Fibroblast of lung (primary cell): Measurements from ENCODE around the gene POU2F2. TPM values are rescaled to one million over a fixed set of nuclear protein-coding genes. Genes with fewer than 3 reads are reported as not detected.

Source experiments
- DNase-seq, 2 donors: peaks; one replicate each; pipeline versions ENCODE4 v3.0.0 to v3.0.0-alpha.2; 2010; ENCODE audit warnings: low read depth in 2 of 2
- H2AFZ ChIP-seq: 2 replicates; pipeline ENCODE4 v1.5.1; 2012; ENCODE audit warnings: low read length, control low read depth, inconsistent platforms
- H3K27ac ChIP-seq: 2 replicates; pipeline ENCODE4 v1.5.1; 2011; ENCODE audit warnings: low read length, control low read depth; ENCODE audit not compliant: insufficient read depth
- H3K27me3 ChIP-seq: 2 replicates; pipeline ENCODE4 v1.5.1; 2011; ENCODE audit warnings: mild to moderate bottlenecking, low read length; ENCODE audit not compliant: control insufficient read depth, insufficient read depth
- H3K36me3 ChIP-seq: 2 replicates; pipeline ENCODE4 v1.5.1; 2011; ENCODE audit warnings: low read length; ENCODE audit not compliant: control insufficient read depth, insufficient read depth
- H3K4me1 ChIP-seq: 2 replicates; pipeline ENCODE4 v1.5.1; 2011; ENCODE audit warnings: low read length; ENCODE audit not compliant: control insufficient read depth, insufficient read depth; ENCODE audit errors: extremely low read depth
- H3K4me2 ChIP-seq: 2 replicates; pipeline ENCODE4 v1.5.1; 2011; ENCODE audit warnings: low read length, control low read depth; ENCODE audit not compliant: insufficient read depth; ENCODE audit errors: extremely low read depth
- H3K4me3 ChIP-seq, 4 experiments: fragments of 200-600 bp in 1 of 4; sonication (generic) in 1 of 4; replicated peaks in 1 of 4; 2 replicates each; pipeline ENCODE4 v1.5.1; 2011 to 2016; ENCODE audit warnings: low read length in 4 of 4, low read depth in 3 of 4, mild to moderate bottlenecking in 3 of 4, control low read depth in 2 of 4, inconsistent platforms in 1 of 4, mixed read lengths in 1 of 4; ENCODE audit not compliant: insufficient read depth in 1 of 4; ENCODE audit errors: control extremely low read depth in 1 of 4
- H3K79me2 ChIP-seq: 2 replicates; pipeline ENCODE4 v1.5.1; 2012; ENCODE audit warnings: mild to moderate bottlenecking, low read length, inconsistent platforms; ENCODE audit not compliant: control insufficient read depth, insufficient read depth
- H3K9ac ChIP-seq: 2 replicates; pipeline ENCODE4 v1.5.1; 2011; ENCODE audit warnings: mild to moderate bottlenecking, low read length, control low read depth; ENCODE audit not compliant: insufficient read depth
- H3K9me3 ChIP-seq: 2 replicates; pipeline ENCODE4 v1.5.1; 2012; ENCODE audit warnings: low read depth, low read length; ENCODE audit not compliant: control insufficient read depth, insufficient read depth
- H4K20me1 ChIP-seq: 2 replicates; pipeline ENCODE4 v1.5.1; 2011; ENCODE audit warnings: low read length; ENCODE audit not compliant: control insufficient read depth, insufficient read depth; ENCODE audit errors: extremely low read depth
- CTCF ChIP-seq, 2 donors: IDR thresholded peaks in 1 of 2; conservative IDR thresholded peaks in 1 of 2; 1 replicate in 1 of 2; 2 replicates in 1 of 2; pipeline ENCODE4 v1.5.1; 2011 to 2012; ENCODE audit warnings: low read length in 2 of 2, control low read depth in 1 of 2, inconsistent platforms in 1 of 2, low read depth in 1 of 2, mild to moderate bottlenecking in 1 of 2
- EZH2 ChIP-seq: IDR thresholded peaks from 2 replicates; pipeline ENCODE4 v1.5.1; 2012; ENCODE audit warnings: low read length, control low read depth, mild to moderate bottlenecking; ENCODE audit errors: missing control alignments
- polyA plus RNA-seq, 2 donors: library from polyadenylated mRNA; depleted of rRNA in 1 of 2; stranded (reverse) in 1 of 2; unstranded in 1 of 2; fragments of >200 nt; gene quantifications; 2 replicates each; pipeline ENCODE4 v1.2.1, GENCODE V29; 2011 to 2012; ENCODE audit warnings: missing spikeins in 1 of 2
- total RNA-seq: library from RNA; depleted of rRNA; stranded (reverse); fragments of >200 nt; gene quantifications from 2 replicates; pipeline ENCODE4 v1.2.1, GENCODE V29; 2014

The POU2F2 gene
- total and polyA plus RNA-seq, 2 donors (not counting 1 experiment from before 2014, with no cell fraction given) = 0.17 to 0.31 TPM

GRCh38 chr19:42121036-42121621, 11.1 kb downstream of the POU2F2 start:
- H4K20me1 ChIP-seq = no peaks in the 10 kb centered on the region
- H3K4me2 ChIP-seq = no peak overlapping the region
- DNase-seq = no peak
- no peaks in the 10 kb centered on the region for H3K27me3 ChIP-seq
- H3K4me1 ChIP-seq = peaks cover 9% of the 10 kb centered on the region
- H3K79me2 ChIP-seq = no peaks in the 10 kb centered on the region
- H2AFZ ChIP-seq = no peak overlapping the region
- no peaks in the 10 kb centered on the region for H3K9me3 ChIP-seq
- TF ChIP-seq CTCF (conservative IDR thresholded peaks at IDR 0.05 in 1 of 2, IDR thresholded peaks at IDR 0.05 in 1 of 2; ENCODE audit: low read depth in 1 of 2, low read length in 2 of 2) (no peak), EZH2 (no peak)
- no peaks in the 10 kb centered on the region for H3K36me3 ChIP-seq
- no peak overlapping the region for H3K9ac ChIP-seq
- peak overlapping the region; percentile 39 for H3K27ac ChIP-seq
- H3K4me3 ChIP-seq = no peak overlapping the region

- Histone ChIP-seq H4K20me1 (no peaks in the 10 kb centered on the region), H2AFZ (no peak overlapping the region), H3K4me2 (no peak overlapping the region), H3K79me2 (no peaks in the 10 kb centered on the region), H3K4me3 (no peak overlapping the region), H3K36me3 (no peaks in the 10 kb centered on the region), H3K9ac (no peak overlapping the region), H3K4me1 (peaks cover 9% of the 10 kb centered on the region), H3K27me3 (no peaks in the 10 kb centered on the region), H3K9me3 (no peaks in the 10 kb centered on the region), H3K27ac (no peak overlapping the region)
- no peak for DNase-seq
- no peak for TF ChIP-seq CTCF (conservative IDR thresholded peaks at IDR 0.05 in 1 of 2, IDR thresholded peaks at IDR 0.05 in 1 of 2; ENCODE audit: low read depth in 1 of 2, low read length in 2 of 2)
- no peak for TF ChIP-seq EZH2
Measured at GRCh38 chr19:42120276-42120980, 11.8 kb downstream of the POU2F2 start.

GRCh38 chr19:42117076-42117475, 15.2 kb downstream of the POU2F2 start:
- Histone ChIP-seq H2AFZ (no peak overlapping the region), H3K4me3 (no peak overlapping the region), H3K27me3 (no peaks in the 10 kb centered on the region), H3K4me2 (no peak overlapping the region), H3K79me2 (no peaks in the 10 kb centered on the region), H3K9me3 (no peaks in the 10 kb centered on the region), H4K20me1 (no peaks in the 10 kb centered on the region), H3K27ac (no peak overlapping the region), H3K36me3 (no peaks in the 10 kb centered on the region), H3K4me1 (peaks cover 32% of the 10 kb centered on the region), H3K9ac (no peak overlapping the region)
- no peak for TF ChIP-seq CTCF (conservative IDR thresholded peaks at IDR 0.05 in 1 of 2, IDR thresholded peaks at IDR 0.05 in 1 of 2; ENCODE audit: low read depth in 1 of 2, low read length in 2 of 2)
- TF ChIP-seq EZH2 = no peak
- no peak for DNase-seq
